HG03565 (cell line): ENCODE measurements around the gene HSPG2.
"Not testable (repeated sequence)": the region's sequence is repeated elsewhere in the genome, so short reads cannot be mapped to it uniquely, and the experiment has no call there.

ENCODE experiments used
- ATAC-seq: cut with Tn5 transposase; IDR thresholded peaks from one replicate; pipeline ENCODE4 v1.9.1; 2021; ENCODE audit warnings: mild to moderate bottlenecking, moderate library complexity; ENCODE audit not compliant: unreplicated experiment

The HSPG2 gene

DNA sequence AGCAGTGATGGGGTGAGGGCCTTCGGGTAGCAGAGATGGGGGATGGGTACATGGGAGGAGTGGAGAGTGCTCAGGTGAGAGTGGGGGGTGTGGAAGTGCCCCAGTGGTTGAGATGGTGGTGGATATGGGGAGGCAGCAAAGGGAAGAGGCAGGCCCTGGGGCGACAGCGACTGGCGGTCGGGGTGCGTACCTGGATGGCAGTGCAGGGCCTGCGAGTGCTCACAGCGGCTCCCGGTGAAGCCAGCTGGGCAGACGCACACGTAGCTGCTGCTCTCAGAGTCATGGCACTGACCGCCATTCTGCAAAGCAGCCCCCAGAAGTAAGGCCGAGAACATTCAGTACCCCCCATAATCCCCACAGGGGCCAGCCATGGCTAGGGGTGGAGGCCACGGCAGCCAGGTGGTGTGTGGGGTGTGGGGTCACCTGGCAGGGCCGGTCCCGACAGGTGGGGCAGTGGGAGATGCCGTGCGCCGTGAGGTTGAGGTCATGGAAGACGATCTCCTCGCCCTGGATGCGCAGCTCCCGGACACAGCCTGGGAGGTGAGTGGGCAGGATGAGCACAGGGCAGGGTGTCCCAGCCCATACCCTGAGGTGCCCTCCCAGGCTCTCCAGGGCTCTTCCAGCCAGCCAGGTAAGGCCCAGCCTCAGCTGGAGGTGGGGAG is 106.2 kb downstream of the HSPG2 start:
- no peak for ATAC-seq

DNA sequence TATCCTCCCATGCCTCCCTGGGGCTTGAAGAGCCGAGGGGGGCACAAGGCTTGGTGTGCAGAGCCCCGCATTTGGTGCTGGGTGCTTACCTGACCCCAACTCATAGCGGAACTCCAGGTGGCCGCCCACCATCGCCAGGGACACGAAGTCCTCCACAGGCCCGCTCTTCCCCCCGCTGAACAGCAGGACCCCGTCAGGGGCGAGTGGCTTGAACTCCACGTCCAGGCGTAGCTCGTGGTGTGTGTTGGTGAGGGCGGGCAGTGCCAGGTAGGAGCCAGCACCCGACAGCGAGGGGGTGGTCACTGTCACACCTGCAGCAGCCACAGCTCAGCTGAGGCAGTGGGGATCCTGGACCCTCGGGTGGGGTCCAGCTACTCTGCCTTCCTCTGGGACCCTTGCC is 107.8 kb downstream of the HSPG2 start:
- no peak for ATAC-seq

DNA sequence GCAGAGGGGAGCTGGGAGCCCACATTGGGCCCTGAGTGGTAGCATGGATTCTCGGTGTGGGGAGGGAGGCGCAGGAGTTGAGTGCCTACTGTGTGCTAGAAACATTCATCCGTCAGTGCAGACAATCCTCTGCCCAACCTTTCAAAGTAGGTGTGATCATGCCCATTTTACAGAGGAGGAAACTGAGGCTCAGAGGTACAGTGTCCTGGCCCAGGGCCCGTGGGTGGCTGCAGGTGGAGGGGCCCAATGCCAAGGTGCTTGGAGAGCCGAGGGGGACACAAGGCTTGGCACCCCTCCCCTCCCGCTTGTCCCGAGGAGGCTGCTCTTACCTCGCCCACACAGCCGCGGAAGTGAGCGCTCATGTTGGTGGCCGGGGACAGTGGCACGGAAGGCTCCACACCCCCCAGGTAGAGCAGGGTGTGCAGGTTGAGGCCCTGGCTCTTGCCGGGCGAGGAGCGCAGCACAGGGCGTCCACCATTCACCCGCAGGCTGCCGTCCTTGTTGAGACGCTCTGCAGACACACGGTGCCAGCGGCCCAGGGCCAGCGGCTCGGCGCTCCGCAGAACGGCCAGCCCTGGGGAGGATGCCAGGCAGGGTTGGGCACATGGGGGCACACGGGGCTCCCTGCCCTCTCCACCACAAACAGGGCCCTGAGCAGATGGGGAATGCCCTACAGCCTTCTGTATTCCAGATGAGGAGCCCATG is 108.5 kb downstream of the HSPG2 start:
- no peak for ATAC-seq

DNA sequence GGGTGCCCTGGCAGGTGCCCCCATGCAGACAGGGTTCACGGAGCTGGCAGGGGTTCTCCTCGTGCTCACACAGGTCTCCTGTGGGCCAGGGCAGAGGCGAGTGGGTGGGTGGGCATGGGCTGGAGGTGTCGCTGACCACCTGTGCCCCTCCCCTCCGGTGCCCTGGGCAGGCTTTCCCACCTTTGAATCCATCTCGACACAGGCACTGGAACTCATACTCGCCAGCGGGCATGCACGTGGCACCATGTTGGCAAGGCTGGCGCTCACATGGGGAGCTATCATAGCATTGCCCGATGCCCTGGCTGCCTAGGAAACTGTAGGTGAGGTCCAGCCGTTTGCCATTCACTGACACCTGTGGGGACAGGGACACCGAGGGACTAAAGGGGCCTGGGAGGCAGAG is 109.0 kb downstream of the HSPG2 start:
- no peak for ATAC-seq

DNA sequence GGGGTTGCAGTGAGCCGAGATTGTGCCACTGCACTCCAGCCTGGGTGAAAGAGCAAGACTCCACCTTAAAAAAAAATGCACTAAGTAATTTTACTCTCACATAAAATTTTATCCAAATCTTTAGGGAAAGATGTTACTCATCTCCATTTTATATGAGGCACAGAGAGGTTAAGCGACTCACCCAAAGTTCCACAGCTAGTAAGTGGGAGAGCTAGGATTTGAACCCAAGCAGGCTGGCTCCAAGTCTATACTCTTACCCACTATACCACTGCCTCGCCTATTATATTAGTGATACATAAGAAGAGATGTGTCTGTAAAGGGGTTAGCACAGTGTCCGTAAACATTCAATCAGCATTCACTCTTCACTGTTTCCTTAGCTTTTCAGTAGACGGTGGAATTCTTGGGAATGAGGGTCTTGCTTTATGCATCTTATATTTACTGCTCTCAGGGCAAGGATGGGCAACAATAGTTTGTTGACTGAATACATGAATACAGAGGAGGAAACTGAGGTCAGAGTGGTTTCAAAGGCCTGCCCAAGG is 109.9 kb downstream of the HSPG2 start:
- ATAC-seq, result no peak

DNA sequence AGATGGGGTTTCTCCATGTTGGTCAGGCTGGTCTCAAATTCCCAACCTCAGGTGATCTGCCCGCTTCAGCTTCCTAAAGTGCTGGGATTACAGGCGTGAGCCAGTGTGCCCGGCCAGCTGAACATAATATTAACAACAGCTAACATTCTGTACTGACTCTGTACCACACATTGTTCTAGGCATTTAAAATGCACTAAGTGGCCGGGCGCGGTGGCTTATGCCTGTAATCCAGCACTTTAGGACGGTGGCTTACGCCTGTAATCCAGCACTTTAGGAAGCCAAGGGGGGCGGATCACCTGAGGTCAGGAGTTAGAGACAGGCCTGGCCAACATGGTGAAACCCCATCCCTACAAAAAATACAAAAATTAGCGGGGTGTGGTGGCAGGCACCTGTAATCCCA is 110.4 kb downstream of the HSPG2 start:
- not testable (repeated sequence) for ATAC-seq

DNA sequence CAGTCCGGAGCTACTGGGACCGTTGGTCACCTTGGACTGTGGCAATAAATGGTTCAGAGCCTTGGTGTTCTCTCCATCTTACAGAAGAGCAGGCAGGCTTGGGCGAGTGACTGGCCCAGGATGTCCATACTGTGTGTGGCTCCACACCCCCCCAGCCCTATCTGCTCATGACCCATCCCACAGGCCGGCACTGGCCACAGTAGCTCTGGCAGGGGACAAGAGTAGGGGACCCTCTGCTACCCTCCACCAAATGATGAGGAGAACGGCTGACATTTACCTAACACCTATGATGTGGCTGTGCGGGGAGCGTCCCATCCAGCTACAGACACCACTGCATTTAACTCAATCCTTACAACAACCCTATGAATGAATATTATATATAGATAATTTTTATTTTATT is 111.7 kb downstream of the HSPG2 start:
- no peak for ATAC-seq

DNA sequence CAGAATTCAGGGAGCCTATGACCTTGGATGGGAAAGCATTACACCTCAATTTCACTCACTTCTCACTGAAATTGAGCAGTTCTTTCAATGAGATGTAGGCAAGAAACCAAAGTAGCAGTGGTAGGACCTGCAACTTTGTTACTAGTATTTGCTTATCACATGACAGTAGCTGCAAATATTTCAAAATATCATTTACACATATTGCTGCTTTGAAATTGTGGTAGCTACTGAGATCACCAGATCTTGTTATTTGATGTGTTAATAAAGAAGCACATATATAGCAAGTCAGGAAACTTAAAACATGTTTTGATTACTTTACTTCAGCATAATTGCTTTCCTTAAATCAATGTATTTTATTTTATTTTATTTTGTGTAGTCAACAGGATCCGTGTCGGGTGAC is 112.2 kb downstream of the HSPG2 start:
- ATAC-seq, result no peak

DNA sequence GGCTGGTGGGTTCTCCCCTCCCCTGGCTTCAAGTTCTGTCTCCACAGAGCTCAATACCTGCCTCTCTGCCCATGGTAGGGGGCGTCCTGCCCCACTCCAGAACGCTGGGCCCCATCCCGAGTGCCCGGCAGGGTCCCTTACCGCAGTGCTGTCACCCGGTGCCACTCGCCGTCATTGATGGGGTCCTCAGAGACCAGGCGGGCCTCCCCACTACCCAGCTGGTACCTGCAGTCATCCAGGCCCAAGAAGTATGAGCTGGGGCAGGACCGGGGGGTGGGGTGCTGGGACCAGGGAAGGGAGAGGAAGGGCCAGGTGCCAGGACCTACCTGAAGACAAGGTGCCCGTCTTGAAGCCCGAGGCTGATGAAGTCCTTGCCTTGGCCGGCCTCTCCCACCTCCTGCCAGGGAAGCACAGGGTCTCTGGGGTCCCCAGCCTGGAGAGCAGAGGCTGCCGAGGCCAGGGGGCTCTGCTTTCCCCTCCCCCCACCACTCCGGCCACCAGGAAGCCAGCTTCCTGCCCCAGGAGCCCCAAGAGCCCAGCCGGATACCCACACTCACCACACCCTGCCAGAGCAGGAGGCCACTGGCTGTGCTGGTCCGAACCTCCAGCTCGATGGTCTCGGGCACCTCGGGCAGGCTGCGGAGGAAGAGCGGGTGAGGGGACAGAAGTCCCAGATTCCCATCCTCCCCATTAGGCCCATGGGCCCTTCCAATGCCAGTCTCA is 113.0 kb downstream of the HSPG2 start:
- ATAC-seq, result no peak

DNA sequence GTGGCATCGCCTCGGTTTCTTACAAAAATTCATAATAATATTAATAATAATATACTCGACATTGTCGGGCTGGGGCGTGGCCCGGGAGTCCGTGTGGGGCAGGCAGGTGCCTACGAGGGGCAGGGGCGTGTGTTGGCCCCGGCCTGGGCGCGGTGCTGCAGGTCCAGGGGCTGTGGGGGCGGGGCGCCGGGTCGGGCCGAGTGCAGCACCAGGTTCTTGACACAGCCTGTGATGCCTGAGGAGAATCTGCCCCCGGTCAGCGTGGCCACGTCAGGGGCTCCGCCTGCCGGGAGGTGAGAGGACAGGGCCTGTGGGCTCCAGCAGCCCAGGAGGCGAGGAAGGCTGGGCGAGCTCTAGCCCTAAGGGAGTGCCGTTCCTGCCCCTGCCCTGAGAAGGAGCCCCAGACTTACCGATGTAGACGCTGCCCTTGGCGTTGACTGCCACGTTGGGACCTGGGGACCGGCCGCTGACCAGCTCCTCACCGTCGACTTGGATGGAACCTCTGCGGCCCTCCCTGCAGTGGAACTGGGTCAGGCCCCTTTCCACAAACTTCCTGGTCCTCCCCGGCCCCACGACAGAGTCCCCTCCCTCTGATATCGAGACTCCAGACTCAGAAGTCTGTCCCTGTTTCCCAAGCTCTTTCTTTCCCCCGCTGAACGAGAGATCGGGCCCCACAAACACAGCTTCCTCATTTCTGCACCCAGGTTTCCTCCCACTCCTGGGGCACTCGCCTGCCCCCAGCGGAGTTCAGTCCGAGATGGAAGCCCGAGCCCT is 113.7 kb downstream of the HSPG2 start:
- no peak for ATAC-seq

DNA sequence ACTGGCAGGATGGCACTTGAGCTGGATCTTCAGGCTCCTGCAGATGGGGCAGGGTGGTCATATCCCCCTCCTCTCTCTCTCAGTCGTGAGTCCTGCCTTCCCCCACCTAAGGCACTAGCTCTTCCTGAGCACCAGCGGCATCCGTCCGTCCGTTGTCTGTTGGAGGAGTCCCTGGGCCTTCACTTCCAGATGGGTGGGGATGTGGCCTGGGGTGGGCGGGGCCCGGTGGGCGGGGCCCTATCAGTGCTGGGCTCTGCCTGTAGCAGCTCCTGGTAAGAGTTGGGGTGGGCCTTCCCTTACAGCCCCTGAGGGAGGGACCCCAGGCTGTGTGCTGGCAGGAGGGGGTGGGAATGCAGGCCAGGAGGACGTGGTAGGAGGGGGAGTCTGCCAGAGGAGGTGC is 114.8 kb downstream of the HSPG2 start:
- ATAC-seq, result no peak

DNA sequence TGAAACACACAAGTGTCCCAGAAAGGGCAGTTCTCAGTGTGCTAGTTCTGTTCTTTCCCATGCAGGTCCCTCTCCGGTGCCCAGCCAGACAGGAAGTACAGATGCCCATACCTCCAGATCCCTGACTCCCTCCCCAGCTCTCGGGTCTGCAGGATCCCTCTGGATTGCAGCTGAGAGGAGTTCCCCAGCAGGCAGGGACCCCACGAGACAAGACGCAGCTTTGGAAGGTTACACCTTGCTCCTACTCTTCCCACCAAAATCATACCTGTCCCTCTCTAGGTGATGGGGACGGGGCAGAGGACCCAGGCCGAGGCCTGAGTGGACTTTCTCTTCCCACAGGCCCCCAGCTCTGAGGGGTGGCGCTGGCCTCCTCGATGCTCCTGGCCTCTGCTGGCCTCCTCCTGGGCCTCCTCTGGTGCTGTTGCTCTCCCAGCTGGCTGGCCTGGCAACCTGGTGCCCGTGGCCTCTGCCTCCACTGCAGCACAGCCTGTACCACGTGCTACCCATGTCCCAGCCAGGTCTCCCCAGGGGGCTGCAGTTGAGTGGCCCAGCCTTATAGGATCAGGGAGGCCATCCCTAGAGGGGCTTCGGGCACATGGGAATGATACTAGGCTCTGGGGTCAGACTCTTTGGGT is 115.6 kb downstream of the HSPG2 start:
- ATAC-seq, result no peak

DNA sequence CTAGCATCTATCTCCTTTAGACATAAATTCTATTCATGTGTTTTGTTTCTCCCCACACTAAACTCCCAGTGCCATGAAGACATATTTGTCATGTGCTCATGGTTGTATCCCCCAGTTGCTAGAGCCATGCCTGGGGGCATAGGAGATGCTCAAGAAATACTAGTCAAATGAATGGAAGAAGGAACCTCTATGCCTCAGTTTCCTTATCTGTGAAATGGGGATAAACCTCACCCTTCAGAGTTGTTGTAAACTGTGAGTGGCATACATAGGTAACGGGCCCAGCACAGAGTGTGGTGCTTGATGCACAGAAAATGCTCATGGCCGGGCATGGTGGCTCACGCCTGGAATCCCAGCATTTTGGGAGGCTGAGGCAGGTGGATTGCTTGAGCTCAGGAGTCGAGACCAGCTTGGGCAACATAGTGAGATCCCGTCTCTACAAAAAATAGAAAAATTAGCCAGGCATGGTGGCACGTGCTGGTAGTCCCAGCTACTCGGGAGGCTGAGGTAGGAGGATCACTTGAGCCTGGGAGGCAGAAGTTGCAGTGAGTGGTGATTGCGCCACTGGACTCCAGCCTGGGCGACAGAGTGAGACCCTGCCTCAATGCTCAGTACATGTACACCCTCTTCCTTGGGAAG is 116.4 kb downstream of the HSPG2 start:
- ATAC-seq, result no peak

DNA sequence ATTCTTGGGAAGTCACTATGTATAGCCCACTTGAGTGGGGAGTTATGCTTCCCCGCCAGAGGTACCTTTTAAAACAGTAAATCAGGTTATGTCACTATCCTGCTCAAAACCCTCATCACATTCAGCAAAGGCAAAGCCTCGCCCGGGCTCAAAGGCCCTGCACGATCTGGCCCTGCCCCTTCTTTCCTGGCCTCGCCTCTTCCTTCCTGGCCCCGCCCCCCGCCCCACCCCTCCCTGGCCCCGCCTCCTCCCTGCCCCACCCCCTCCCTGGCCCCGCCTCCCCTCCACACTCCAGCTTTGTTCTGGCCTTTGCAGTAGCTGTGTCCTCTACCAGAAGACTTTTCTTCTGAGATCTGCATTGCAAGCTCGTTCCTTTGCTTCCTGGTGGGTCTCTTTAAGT is 118.5 kb downstream of the HSPG2 start:
- no peak for ATAC-seq

DNA sequence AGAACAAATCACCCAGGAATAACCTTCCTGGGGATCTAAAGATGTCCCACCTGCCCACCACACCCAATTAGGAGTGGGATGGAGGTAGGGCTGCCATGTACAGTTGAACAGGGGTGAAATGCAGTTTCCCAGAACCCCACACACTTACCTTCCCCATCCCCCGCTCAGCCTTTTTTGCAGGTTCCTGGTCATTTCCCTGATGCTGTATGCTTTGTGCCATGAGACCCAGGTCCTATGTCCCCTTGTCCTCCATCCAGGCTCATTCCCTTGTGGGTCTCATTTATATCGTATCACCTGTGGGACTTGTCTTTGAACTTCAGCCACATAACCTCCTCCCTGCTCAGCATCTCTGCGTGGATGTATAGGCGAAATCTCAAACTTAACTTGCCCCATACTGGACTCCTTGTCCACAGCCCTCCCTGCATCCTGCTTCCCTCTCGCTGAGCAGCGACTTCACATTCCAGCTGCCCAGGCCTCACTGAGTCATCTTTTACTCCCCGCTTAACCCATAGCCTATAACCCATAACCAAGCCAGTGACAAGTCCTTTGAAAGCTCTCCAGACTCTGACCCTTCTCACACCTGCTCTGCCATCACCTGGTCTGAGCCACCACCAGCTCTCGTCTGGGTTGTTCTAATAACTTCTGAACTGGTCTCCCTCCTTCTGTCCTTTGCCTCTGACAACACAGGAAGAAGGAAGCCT is 120.4 kb downstream of the HSPG2 start:
- ATAC-seq, result no peak

DNA sequence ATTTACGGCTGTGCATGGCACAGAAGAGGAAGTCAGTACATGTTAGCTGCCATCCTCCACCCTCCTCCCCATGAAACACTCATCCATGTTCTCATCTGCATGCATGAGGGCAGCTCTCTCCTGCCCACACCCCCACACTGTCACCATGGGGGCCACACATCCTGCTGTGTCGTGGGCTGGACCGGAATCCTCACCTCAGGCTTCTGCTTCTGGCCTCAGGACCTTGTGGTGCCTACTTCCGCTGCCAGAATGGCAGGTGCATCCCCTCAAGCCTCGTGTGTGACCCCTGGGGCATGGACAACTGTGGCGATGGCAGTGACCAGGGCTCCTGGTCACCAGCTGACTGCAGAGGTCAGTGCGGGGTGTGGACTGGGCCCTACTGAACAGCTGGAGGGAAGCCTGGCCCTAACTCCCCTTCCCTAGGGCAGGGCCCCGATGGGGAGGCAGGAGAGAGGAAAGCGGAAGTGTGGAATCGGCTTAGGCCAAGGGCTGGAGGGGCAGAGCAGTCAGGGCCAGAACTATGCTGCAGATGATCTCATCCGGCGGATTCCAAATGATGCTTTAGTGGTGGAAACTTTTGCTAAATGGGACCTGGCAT is 121.3 kb downstream of the HSPG2 start:
- no peak for ATAC-seq

DNA sequence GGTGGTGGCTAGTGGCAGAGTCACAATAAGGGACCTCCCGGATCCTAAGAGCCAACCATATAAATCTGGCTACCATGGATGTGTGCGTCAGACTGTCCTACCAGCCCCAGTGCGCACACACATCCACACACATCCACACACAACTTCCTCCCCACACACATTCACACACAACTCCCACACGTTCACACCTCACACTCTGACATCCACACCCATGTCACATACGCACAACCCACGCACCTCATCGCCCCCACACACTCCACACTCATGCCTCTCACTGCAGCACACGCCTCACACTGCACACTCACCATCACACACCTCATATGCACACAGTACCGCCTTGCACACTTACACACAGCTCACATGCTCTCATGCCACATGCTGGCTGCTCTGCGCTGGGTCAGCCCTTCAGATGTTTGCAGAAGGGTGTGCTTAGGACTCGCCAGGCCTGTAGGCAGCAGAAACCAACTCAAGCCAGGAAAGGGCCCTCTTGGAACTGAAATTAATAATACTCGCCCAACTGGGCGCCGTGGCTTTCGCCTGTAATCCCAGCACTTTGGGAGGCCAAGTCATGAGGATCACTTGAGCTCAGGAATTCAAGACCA is 122.0 kb downstream of the HSPG2 start:
- no peak for ATAC-seq

DNA sequence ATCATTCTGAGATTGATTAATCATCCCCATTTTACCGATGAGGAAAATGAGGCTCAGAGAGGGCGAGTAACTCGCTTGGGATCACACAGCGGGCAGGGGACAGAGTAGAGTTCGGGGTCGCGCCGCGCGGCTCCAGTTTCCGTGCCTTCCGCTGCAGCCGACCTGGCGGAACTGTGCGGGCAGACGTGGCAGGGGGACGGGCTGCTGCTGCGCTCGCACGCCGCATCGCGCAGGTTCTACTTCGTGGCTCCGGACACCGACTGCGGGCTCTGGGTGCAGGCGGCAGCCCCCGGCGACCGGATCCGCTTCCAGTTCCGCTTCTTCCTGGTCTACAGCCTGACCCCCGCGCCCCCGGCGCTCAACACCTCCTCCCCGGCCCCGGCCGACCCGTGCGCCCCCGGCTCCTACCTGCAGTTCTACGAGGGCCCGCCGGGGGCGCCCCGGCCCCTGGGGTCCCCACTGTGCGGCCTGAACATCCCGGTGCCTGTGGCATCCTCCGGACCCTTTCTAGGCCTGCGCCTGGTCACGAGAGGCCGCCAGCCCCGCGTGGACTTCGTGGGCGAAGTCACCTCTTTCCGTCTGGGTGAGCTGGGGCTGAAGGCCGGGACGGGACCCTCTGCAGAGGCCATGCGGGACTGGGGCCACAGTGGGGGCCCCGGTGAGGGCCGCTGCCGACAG is 122.7 kb downstream of the HSPG2 start:
- no peak for ATAC-seq
